NOMO-1 treated with DMSO at 0.1 percent for 48 hours (cell line): ENCODE results near the gene UPK3B.
"Not testable (repeated sequence)": the region's sequence is repeated elsewhere in the genome, so short reads cannot be mapped to it uniquely, and the experiment has no call there.

Experiments
- DNase-seq: peaks from one replicate; lab custom pipeline; 2025; ENCODE audit not compliant: unreplicated experiment; lab: John Stamatoyannopoulos, UW

Gene UPK3B

GRCh38 chr7:76512941-76513816 is 2.8 kb downstream of the UPK3B start:
- DNase-seq, result no peak

DNA sequence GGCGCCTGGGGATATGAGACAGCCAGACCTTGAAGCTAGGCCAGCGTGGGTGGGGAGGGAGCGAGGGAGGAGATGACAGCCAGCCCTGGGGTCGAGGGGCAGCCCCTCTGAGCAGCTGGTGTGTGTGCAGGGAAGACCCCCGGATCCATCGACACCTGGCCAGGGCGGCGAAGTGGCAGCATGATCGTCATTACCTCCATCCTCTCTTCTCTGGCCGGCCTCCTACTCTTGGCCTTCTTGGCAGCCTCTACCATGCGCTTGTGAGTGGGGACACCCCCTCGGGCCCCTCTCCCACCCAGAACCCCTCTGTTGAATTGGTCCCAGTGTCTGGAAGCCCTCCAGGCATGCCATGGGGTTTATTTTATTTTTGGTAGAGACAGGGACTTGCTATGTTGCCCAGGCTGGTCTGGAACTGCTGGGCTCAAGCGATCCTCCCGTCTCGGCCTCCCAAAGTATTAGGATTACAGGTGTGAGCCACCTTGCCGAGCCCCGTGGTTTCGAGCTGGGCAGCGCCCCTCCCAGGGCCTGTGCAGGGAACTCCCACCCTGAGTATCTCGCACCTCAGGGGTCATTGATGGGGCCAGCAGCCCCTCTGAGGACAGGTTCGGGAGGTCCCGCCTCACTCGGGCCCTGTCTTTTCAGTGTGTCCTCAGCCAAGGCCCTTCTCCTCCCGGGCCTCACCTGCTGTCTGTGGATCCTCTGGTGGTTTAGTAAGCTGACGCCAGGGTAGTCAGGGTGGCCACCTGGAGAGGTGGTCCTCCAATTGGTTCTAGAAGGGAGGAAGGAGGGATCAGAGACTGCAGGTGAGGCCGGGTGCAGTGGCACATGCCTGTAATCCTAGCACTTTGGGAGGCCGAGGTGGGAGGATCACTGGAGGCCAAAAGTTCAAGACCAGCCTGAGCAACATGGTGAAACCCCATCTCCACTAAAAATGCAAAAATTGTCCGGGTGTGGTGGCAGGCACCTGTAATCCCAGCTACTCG is 3.8 kb downstream of the UPK3B start:
- no peak for DNase-seq

GRCh38 chr7:76514926-76515771 is 4.8 kb downstream of the UPK3B start:
- DNase-seq, result no peak

GRCh38 chr7:76515999-76516443 is 5.7 kb downstream of the UPK3B start:
- no peak for DNase-seq

DNA sequence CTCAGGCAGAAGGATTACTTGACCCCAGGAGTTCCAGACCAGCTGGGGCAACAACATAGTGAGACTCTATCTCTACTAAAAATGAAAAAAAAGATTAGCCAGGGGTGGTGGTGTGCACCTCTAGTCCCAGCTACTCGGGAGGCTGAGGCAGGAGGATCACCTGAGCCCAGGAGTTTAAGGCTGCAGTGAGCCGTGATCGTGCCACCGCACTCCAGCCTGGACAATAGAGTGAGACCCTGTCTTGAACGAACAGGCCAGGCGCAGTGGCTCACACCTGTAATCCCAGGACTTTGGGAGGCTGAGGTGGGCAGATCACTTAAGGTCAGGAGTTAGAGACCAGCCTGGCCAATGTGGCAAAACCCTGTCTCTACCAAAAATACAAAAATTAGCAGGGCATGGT is 6.6 kb downstream of the UPK3B start:
- not testable (repeated sequence) for DNase-seq

GRCh38 chr7:76526183-76526582 is 15.8 kb downstream of the UPK3B start:
- DNase-seq, result not testable (repeated sequence)

DNA sequence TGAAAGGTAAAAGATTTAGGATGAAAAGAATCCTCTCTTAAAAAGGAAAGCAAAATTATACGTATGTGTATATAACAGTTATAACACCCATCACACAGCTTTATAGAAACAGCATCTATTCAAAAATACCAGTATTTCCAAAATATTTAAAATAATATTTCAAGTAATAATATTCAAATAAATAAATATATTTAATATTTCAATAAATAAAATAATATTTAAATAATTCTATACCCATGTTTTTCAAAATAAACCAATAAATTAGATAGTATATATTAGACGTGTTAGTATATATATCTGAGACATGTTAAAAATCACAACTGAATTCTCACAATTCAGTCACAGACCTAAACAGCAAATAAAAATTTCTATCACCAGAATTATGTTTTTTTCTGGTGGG is 21.3 kb downstream of the UPK3B start:
- not testable (repeated sequence) for DNase-seq

DNA sequence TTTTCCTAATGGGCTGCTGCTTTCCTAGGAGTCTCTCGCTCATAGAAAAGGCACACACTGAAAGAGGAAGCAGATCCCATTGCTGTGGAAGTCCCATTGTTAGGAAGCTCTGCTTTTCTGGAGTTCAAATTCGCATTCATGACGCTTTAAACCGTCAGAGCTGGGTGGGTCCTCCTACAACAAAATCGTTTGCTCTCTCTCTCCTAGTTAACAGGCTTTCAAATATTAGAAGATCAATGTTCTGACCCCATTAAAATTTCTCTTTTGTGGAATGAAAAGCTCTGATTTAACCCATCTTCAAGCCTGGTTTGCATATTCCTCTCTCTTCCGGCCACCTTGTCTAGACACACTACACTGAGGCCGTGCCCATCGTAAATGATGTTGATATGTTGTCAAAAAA is 32.8 kb downstream of the UPK3B start, which contains the start of gene SPDYE16:
SPDYE16 (minus strand) TSS at position 101 of the 400 bp plus-strand sequence. CDS start 1,838 bp downstream, outside the sequence.
- not testable (repeated sequence) for DNase-seq

DNA sequence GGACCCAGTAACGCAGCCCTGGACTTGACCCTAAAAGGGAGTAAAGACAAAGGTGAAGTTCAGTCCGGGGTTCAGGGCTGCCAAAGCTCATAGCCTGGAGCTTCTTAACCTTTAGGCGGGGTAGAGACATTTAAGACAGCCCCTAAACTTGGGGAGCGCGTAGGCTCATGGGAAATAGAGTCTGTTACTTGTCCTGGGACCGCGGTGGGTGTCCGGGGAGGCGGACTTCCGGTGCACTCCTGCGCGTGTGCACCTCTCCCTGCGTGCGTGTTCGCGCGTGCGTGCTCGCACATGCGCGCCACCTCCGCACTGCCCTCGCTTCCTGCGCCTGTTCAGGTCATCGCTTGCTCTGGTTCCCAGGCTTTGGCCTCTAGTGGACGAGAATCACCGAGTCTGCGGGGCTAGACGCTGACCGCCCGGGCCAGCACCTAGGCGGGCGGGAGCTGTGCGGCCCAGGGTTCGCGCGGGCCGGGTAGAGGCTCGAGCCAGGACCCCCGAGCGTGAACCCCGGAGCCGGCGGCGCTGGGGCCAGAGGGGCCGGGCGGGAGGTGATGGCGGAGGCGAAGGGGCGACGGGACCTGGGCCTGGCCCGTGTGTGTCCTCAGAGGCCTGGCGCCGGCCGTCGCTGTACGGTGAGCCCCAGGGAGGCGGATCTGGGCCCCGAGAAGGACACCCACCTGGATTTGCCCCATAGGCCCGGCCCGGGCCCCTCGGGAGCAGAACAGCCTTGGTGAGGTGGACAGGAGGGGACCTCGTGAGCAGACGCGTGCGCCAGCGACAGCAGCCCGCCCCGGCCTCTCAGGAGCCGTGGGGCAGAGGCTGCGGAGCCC is 38.9 kb downstream of the UPK3B start:
- peak; percentile 99 for DNase-seq

DNA sequence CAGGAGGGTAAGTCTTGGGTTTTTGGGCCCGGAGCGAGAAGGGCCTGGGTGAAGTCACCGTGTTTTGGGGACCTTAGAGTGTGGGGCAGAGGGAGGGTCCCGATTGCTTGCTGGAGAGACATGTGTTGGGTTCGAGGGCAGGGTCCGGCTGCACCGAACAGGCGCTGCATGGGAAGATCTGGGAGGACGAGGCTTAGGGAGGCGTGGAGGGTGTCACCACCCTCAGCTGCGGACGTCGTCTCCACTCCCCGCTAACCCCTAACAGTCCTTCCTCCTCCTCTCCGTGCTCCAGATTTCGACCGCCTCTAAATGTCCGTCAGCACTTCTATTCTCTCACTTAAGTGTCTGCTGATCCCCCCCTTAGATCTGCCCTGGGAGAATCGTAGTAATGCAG is 39.5 kb downstream of the UPK3B start:
- not testable (repeated sequence) for DNase-seq

DNA sequence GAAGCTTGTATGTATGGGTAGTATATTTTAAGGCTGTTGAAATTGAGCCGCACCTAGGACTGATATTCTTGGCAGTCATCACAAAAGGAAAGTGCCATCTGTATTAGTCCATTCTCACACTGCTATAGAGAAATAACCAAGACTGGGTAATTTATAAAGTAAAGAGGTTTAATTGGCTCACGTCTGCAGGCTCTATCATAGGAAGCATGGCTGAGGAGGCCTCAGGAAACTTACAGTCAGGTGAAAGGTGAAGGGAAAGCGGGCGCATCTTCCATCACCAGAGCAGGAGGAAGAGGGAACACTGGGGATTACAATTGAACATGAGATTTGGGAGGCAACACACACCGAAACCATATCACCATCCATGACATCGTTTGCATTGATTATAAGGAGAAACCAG is 41.6 kb downstream of the UPK3B start:
- DNase-seq, result not testable (repeated sequence)

GRCh38 chr7:76559685-76560084 is 49.3 kb downstream of the UPK3B start:
- DNase-seq, result not testable (repeated sequence)

GRCh38 chr7:76560157-76560556 is 49.8 kb downstream of the UPK3B start:
- not testable (repeated sequence) for DNase-seq

DNA sequence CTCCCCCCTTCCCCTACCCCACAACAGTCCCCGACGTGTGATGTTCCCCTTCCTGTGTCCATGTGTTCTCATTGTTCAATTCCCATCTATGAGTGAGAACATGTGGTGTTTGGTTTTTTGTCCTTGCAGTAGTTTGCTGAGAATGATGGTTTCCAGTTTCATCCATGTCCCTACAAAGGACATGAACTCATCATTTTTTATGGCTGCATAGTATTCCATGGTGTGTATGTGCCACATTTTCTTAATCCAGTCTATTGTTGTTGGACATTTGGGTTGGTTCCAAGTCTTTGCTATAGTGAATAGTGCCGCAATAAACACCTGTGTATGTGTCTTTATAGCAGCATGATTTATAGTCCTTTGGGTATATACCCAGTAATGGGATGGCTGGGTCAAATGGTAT is 51.0 kb downstream of the UPK3B start:
- DNase-seq, result not testable (repeated sequence)

DNA sequence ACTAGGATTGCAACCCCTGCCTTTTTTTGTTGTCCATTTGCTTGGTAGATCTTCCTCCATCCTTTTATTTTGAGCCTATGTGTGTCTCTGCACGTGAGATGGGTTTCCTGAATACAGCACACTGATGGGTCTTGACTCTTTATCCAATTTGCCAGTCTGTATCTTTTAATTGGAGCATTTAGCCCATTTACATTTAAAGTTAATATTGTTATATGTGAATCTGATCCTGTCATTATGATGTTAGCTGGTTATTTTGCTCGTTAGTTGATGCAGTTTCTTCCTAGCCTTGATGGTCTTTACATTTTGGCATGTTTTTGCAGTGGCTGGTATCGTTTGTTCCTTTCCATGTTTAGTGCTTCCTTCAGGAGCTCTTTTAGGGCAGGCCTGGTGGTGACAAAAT is 54.6 kb downstream of the UPK3B start:
- not testable (repeated sequence) for DNase-seq
